Colonic mucosa (tissue), 4 donors: ENCODE data around the gene NKTR. TPM values are rescaled to one million over a fixed set of nuclear protein-coding genes. Genes with fewer than 3 reads are reported as not detected.

Experiments used
- DNase-seq: peaks from one replicate; pipeline ENCODE4 v3.0.0-alpha.2; 2020
- H3K27ac ChIP-seq: fragments of 200-600 bp; one replicate; pipeline ENCODE4 v1.8.0; 2021
- H3K27me3 ChIP-seq: fragments of 200-600 bp; one replicate; pipeline ENCODE4 v1.8.0; 2021
- H3K36me3 ChIP-seq: fragments of 200-600 bp; one replicate; pipeline ENCODE4 v1.8.0; 2021
- H3K4me1 ChIP-seq: fragments of 200-600 bp; one replicate; pipeline ENCODE4 v1.8.0; 2021; ENCODE audit warnings: mild to moderate bottlenecking
- H3K4me3 ChIP-seq: fragments of 200-600 bp; one replicate; pipeline ENCODE4 v1.8.0; 2021
- H3K9ac ChIP-seq, 2 donors: one replicate each; pipeline ENCODE4 v1.7.0; 2013; ENCODE audit warnings: control low read depth in 2 of 2, low read depth in 2 of 2, low read length in 2 of 2
- H3K9me3 ChIP-seq: fragments of 200-600 bp; one replicate; pipeline ENCODE4 v1.8.0; 2021
- CTCF ChIP-seq: fragments of 200-600 bp; IDR thresholded peaks from one replicate; pipeline ENCODE4 v1.8.0; 2022; ENCODE audit warnings: antibody characterized with exemption, mild to moderate bottlenecking
- intact Hi-C: fragments of 100-400 bp; cut with DNase I; formaldehyde crosslinking; loops from one replicate; pipeline ENCODE4 v1.14.1; 2022
- total RNA-seq, 2 donors: library from RNA; stranded (reverse); fragmentation: NEBNext Ultra II Directional in 1 of 2; extraction: Animal tissue kit (Norgen Biotek cat#: 25700) in 1 of 2; gene quantifications; one replicate each; pipeline ENCODE4 v1.2.1, GENCODE V29; 2021
- donor health status: healthy.
- donor health status: DM: no; HTN: no; CAD: no.
- donor health status: DM: no; HTN: no; CAD: no.

The NKTR gene
- total RNA-seq, 2 donors from 2014 or later: 47.5 to 48.2 TPM

- no peak for DNase-seq
- Histone ChIP-seq H3K4me1 (no peaks in the 10 kb centered on the region), H3K9ac (no peak within 1 kb of the TSS), H3K4me3 (no peak within 1 kb of the TSS), H3K27ac (no peak within 1 kb of the TSS), H3K27me3 (no peaks in the 10 kb centered on the region), H3K36me3 (no peaks in the 10 kb centered on the region), H3K9me3 (no peaks in the 10 kb centered on the region)
- TF ChIP-seq CTCF: no peak
- intact Hi-C loops: no loop called here
Observed at GRCh38 chr3:42685363-42685881, 84.9 kb downstream of the NKTR start, which contains the start of gene KLHL40. Gene KLHL40 (plus strand): TSS chr3:42685537. CDS start chr3:42685619, 82 bp downstream.

- Histone ChIP-seq H3K4me1 (no peaks in the 10 kb centered on the region), H3K27ac (no peak overlapping the region), H3K9me3 (no peaks in the 10 kb centered on the region), H3K36me3 (no peaks in the 10 kb centered on the region), H3K9ac (no peak overlapping the region), H3K27me3 (no peaks in the 10 kb centered on the region), H3K4me3 (no peak overlapping the region)
- TF ChIP-seq CTCF: no peak
- DNase-seq: no peak
- intact Hi-C loops: no loop called here
Observed at GRCh38 chr3:42685891-42686820, 85.7 kb downstream of the NKTR start.

DNA sequence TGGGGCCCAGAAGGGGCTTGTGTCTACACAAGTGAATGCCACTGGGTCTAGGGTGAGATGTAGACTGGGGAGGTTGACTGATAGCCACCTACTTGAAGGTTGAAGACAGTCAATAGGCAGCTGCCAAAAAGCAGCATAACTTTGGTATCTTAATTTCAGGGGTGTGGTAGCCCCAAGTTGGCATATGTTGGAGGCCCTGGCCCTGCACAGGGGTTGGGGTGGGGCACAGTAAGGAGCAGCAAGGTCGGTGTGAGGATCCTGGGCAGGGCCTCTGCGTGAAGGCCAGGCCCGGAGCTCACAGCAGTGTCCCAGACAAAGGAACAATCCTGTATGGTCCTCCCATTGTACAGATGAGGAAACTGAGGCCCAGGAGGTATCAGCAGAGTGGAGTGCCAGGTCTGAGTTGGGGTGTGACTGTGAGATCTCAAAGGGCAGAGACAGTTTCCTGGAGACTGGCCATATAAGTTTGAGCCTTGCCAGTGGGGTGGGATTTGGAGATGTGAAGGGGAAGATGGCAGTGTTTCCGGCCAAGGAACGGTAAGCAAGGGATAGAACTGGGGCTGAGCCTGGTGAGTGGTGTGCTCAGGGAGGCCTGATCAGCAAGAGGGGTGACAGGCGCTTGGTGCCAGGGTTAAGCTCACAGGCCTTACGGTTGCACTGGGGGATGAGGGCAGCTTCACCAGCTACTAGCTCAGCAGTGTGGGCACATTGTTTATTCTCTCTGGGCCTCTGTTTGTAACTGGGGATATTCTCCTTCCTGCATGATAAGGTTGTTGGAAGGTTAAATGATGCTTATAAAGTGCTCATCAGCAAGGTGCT is 86.6 kb downstream of the NKTR start:
- Histone ChIP-seq H3K4me1 (no peaks in the 10 kb centered on the region), H3K4me3 (no peak overlapping the region), H3K9me3 (no peaks in the 10 kb centered on the region), H3K27ac (no peak overlapping the region), H3K27me3 (no peaks in the 10 kb centered on the region), H3K9ac (no peak overlapping the region), H3K36me3 (no peaks in the 10 kb centered on the region)
- intact Hi-C loops: no loop called here
- no peak for TF ChIP-seq CTCF
- DNase-seq: no peak

- intact Hi-C loops: no loop called here
- H3K36me3 ChIP-seq: no peaks in the 10 kb centered on the region
- no peaks in the 10 kb centered on the region for H3K9me3 ChIP-seq
- no peak for TF ChIP-seq CTCF
- H3K9ac ChIP-seq: no peak overlapping the region
- H3K27me3 ChIP-seq: no peaks in the 10 kb centered on the region
- H3K4me1 ChIP-seq: no peaks in the 10 kb centered on the region
- no peak overlapping the region for H3K27ac ChIP-seq
- no peak for DNase-seq
- H3K4me3 ChIP-seq: no peak overlapping the region
Observed at GRCh38 chr3:42688016-42688415, 87.5 kb downstream of the NKTR start.
